ENCODE measurements around the gene HOXB4.

Gene HOXB4

DNA sequence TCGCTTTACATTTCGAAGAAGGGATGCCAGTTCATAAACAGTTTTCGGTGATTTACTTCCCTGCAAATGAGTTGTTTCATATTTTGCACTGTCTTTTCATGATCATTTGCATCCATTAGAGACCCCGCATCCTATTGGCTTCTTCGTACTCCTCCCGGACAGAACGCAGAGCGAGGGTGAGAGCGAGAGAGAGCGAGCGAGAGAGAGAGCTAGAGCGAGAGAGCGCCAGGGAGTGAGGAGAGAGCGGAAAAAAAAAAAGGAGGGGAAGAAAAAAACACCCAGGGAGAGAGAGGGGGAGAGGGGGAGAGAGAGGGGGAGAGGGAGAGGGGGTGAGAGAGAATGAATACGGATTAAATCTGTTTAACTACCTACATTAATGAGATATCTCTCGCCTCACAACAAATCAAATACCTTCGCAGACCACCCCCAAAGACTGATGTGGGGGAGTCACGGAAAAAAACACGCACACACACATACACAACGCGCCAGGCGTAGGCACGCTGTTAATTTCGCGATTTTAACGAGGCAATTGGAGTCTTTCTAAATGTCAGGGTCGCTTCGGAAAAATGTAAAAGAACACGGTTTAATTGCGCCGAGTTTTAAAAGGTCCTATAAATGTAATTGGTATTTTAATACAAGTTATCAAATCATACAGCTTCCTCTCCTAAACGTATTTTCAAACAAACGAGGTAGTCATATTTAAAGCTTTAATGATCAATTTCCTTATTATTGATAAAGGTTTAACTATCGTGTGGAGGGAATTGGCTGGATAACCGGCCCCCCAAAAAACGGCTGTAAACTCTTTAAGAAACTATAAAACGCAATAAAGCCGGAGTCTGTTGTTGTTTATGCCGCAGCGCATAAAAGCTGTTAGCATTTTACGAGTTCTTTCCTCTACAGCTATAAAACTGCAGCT is 37.2 kb upstream of the HOXB4 start, which contains the start of gene HOXB8:
HOXB8 (minus strand) TSS at position 246 of the 916 bp plus-strand sequence. CDS start 588 bp downstream, outside the sequence.
- DNase-seq = no peak

DNA sequence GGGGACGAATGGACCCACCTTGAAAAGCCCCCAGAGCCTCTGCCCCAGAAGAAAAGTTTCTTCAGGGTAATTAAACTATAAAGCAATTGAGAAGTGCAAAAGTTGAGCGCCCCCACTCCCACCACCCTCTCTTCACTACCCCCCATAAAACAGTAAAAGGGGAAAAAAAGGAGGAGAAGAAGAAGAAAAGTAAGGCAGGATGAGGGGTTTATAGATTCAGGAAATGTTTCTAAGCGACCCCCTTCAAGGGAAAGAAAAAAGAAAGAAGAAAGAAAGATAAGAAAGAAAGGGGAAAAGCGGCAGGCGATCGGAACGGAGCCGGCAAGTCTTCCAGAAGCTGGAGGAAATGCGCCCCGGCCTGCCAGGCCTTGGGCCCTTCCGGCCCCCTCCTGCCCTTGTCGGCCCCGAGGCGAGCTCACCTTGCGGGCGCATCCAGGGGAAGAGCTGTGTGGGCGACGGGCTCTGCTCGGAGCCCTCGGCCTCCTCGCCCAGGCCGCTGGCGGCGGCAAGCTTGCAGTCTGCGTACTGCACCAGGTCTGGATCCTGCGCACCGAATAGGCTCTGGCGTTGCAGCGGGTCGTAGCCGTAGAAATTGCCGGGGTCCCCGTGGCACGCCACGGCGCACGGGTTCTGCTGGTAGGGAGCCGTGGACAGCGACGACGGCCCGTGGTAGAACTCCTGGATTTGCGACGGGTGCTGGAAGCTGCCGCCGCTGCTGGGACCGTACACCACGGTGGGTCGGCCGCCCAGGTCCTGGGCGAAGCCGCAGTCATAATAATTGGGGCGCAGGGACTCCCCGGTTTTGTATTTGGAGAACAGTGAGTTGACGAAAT is 35.9 kb upstream of the HOXB4 start:
- DNase-seq = peak; percentile 38

DNA sequence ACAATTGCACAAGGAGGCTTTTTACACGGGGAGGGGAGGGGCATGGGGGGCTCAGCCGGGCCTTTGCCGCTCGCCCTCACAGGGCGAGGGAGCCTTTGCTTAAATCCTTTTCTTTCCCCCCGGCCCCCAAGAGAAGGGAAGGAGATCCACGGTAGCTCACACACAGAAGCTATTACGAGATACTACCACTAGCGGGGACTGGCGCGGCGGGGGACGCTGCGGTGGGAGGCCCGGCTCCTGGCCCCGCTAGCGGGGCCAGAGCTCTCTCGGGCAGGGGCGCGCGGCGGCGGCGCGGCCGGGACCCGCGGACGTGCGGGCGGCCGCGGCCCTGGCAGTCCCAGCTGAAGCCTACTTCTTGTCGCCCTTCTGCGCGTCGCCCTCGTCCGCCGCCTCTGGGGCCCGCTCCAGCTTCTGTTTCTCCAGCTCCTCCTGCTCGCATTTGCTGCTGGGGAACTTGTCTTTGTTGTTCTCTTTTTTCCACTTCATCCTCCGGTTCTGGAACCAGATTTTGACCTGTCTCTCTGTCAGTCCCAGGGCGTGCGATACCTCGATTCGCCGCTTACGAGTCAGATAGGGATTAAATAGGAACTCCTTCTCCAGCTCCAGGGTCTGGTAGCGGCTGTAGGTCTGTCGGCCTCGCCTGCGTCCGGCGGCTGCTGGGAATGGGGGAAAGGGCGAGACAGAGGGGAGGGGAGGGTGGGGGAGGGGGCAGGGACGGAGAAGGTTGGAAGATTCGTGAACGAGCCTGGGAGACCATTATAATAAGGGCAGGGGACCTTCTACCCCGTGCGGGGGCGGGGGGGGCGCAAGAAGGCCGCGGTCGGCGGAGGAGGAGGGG is 34.9 kb upstream of the HOXB4 start:
- DNase-seq = peak; percentile 55

DNA sequence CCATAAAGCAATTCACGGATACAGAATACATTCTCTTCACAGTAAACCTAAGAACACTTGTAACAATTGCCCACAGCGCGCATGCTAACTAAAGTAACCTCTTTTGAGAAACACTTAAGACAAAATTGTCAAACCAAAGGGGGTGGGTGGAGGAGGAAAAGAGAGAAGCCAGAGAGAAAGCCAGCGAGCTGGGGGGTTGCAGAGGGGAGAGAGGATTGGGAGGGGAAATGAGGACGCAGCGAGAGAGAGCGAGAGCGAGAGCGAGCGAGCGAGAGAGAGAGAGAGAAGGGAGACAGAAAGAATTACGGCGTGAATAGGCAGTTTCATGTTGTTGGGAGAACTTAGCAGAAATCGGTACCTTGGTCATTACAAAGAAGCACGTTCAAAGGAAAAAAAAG is 34.3 kb upstream of the HOXB4 start:
- DNase-seq = no peak

DNA sequence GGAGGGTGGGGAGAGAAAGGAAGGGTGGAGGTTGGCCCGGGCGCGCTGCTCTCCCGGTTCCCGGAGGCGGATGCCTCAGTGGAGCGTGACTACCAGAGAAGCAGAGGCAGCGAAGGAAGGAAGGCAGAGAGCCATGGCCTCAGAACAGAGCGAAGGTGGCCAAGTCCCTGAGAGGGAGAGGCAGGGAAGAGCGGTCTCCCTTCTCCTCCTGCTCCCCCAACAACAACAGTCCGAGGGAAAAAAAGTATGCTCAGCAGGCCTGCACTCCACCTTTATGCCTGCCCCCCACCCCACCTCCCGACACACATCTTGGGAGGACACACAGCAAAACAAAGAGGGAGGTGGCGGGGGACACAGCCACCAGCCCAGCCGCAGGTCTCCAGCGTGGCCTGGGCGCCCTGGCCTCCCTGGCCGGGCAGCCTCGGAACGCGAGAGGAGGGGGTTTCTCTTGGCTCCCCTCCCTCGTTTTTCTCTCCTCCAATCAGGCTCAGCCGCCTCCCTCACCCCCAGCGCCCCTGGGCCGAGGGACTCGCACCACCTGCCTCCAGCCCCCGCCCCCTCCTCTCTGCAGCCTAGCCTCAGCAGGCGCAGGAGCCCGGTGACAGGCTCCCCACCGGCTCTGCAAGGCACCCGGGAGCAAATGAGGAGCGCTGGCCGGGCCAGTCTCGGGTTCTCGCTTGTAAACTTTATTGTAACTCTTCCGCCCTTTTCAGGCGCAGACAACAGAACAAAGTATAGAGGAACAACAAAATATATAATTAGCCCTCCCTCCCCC is 33.7 kb upstream of the HOXB4 start:
- DNase-seq = no peak

DNA sequence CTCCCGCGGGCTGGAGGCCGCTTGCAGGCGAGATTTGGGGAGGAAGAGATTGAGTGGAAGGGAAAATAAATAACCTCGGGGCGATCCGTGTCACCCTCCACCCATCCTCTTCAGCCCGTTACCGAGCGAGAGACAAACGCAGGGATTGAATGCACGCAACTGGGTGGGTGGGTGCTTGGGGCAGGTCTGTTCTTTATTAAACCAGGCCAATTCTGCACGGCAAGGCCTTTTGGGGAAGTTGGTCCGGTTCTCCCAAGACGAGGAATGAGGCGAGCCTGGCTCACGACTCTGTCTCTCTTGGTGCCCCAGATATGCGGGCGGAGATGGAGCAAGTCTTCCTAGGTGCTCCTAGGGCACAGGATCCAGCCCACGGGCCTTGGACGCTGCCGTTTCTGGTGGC is 33.1 kb upstream of the HOXB4 start:
- no peak for DNase-seq

DNA sequence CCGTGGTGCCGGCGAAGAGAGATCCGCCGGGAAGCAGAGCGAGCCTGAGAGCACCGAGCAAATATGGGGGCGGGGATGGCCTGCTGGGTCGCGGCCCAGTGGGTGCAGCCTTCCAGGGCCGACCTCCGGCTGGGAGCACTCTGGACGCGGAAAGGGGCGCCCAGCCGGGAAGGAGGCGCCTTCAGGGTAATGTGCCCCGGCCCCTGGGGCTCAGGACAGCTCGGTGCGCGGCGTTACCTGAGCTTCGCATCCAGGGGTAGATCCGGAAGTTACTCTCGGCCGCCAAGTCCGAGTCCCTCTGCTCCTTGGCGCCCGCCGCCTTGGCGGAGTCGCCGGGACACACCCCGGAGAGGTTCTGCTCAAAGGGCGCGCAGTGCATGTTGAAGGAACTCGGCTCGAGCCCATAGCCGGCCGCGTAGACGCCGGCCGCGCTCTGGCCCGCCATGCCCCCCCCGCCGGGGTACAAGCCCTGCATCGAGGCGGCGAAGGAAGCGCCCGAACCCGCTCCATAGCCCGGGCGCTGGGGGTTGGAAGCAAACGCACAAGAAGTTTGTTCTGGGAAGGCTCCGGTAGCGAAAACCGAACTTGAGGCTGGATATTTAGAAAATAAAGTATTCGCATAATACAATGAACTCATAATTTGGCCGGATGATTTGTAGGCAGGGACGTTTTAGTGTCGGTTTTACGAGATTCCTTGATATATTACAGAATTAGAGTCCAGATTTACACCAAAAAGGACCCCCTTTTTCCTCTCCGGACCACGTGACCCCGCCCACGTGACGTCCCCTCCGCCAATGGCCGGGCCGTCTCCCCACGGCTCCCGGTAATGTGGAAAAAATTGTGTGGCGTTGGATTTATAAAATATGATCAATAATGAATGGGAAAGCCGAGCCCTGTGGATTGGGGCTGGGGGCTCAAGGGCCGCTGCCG is 32.4 kb upstream of the HOXB4 start, which contains the start of gene HOXB7:
HOXB7 (minus strand) TSS at position 736 of the 930 bp plus-strand sequence; CDS start at position 637, 99 bp downstream.
- DNase-seq = peak; percentile 72

DNA sequence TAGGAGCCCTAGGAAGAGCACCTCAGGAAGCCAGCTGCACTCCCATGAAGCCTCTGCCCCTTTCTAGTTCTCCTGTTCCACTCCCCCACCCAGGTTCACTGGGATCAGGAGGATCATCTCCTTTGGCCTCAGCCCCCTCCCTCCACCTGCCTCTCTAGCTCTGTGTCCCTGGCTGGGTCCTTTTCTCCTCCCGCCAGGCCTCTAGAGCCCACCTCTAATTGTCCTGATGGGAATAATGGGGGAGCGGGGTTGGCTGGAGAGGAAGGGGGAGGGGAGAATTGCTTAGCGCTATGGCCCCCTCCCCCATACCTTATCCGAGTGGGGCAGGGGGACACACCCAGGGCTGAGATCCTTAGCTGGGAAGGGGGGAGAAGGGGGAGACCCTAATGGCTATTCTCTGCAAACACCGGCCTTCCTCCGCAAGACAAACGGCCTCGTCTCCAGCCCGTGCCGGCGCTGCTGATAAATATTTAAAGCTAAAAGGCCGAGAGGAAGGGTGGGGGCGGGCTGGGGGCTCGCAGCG is 31.7 kb upstream of the HOXB4 start:
- DNase-seq = no peak

DNA sequence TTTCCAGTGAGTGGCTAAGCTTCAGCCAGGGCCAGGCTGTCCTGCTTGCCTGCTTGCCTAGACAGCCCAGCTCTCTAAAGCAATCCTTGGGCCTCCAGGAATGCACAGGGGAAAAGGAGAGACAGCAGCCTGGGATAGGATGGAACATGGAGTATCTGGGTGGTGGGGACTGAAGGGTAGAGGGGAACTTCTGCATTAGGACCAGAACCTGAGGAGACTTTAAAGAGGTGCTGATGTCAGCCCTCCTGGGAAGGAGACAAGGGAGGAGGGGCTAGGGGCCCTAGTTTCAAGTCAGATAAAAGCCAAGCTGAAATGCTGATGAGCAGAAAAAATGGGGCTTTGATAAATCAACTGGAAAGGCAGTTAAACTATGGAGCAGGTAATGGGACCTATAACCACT is 30.9 kb upstream of the HOXB4 start:
- DNase-seq = no peak

DNA sequence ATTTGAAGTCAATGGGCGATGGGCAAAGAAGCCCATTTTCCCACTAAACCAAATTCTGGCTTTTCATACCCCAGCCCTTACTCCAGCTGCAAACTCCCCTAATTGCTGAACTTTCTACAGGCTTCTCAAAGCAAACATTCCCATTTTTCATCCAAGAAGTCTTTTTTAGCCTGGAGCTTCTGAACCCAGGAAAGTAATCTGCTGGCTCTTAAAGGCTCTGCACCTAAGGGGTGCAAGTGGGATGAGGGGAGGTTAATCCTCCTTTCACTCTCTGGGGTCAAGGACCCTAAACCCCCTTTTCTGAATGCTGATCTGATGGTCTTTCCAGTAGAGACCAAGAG is 30.3 kb upstream of the HOXB4 start:
- DNase-seq = no peak

DNA sequence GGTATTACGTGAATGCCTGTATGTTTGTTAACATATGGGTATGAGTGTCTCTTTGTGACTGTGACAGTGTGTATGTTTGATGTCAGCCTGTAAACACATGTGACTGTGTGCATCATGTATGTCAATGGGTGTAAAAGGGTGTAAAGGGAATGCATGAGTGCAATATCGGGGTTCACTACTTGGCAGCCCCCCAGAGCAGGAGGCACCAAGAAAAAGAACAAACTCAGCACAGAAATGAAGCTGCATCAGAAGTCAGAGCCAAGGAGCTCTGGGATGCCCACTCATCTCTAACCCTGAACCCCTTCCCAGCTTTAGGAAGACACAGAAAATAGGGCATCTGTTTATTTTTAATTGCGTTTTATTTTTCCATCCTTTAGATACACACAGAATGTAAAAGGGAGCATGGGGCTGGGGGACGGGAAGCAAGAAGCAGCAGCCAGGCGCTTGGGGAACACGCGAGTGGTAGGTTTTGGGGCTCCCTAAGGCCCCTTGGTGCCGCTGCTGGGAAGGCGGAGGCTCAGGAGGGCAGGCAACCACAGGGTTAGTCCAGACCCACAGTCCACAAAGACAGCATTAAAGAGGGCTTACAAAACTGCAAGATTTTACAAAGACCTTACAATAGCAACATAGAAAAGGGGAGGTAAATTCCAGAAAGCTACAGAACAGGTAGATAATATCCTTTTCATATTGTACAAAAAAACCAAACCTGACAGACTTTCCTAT is 28.9 kb upstream of the HOXB4 start:
- no peak for DNase-seq

DNA sequence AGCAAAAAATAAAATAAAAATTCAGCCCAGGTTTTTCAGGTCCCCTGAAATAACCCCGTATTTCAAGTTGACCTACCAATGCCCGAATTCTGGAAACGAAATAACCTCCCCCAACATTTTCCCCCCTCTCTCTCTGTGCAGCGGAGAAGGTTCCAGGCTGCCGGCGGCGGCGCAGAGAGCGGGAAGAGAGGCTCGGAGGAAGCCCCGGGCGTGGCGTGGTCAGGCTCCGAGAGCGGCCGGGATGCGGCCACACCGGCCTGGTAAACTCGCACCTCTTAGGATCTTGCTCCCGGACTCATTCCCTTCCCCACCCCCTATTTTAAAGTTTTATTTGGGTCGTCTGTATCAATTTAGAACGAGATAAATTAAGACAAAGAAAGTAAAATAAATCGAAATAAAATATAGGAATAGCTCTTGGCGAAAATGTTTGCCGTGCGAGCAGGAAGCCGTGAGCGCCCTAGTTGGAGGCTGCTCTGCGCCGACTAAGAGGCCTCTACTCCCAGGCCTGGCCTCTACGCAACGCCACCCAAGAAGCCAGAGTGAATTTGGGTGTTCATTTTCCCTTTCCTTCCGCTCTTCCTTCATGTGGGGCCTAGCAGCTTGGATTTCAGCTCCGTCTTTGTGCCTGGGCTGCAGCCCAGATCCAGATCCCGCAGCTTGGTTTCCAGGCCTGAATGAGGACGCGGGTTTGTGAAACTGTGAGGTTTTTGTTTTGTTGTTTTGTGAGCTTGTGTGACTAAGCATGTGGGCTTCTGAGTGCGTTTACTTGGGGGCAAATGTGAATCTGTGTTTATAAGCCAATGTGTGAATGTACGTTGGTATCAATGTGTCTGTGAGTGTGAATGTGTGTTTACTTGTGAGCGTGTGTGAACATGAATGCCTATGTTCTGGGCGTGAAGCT is 28.1 kb upstream of the HOXB4 start:
- no peak for DNase-seq

DNA sequence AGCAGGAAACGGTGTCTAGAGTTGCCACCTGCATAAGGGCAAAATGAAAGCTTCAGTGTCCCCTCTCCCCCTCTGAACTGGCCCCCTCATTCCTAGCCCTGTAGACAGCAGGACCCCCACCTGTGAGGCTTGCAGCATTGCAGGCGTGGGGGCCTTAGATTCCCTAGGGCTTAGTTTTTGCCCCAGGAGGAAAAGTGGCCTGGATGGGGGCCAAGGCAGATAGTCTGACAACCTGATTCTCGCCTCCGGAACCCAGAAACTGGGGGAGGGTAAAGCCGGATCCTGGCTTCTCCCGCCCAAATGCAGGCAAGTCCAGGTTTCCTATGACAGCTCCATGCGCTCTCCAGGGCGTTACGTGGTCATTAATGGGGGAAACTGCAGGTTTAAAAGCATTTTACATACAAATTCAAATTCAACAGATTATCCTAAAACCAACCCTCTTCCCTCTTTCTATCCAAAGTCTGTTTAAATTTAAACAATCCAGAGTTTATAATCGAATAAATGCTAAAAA is 27.3 kb upstream of the HOXB4 start:
- no peak for DNase-seq

DNA sequence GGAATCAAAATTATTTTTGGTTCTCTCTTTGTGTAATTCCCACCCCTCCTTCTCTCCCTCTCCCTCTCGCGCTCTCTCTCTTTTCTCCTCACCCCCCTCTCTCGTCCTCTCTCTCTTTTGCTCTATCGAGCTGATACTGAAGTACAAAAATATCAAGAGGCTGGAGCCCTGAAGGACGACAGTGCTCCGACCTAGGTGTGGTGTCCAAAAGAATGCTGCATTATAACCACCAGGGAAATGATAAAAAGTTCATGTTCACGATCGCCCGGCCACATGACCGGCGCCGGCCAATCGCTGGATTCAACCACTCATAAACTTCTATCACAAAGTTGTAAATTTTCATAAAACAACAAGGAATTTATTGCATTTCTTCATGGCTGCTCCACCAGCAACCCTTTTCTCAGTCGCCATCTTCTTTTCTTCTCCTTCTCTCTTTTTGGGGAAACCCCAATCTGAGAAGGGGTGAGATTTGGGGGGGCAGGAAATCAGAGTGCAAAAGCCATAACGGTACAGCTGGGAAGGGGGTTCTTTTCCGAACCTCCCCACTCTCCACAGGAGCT is 26.7 kb upstream of the HOXB4 start, which contains the start of gene HOXB6:
HOXB6 (minus strand) TSS at position 217 of the 560 bp plus-strand sequence. CDS start 6,836 bp downstream, outside the sequence.
- no peak for DNase-seq

DNA sequence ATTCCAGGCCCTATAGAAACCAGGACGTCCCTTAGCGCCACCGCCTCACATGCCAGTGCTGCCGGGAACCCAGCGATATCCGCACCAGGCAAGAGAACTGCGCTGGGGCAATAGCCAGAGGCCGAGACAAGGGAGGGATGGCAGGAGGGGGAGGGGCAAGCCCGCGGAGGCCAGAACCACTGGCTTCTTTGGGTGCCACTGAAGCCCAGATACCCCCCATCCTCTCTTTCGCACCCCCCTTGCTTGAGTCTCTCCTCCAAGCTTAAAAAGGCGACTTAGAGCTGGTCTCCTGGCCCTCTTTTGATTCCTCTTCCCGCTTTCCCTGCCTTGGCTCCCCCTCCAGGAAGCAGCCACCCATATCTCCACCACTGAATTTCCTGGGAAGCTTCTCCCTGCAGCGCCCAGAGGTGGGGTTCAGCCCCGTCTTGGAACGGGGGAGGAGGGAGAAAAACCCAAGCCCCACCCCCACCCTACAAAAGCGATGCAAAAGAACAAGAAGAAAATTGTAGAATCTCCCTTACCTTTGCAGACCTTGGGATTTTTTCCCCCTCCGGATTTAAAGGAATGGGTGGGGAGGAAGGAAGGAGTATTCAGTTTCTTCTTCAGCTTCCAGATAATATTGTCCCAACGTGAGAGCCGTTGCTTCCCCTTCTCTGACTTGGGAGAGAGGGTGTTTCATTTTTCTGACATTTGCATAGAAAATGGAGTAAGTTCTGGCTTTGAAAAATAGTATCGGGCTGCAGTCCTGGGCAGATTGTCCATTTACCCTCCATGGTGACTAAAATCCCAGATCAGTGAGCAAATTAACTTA is 26.0 kb upstream of the HOXB4 start:
- no peak for DNase-seq

DNA sequence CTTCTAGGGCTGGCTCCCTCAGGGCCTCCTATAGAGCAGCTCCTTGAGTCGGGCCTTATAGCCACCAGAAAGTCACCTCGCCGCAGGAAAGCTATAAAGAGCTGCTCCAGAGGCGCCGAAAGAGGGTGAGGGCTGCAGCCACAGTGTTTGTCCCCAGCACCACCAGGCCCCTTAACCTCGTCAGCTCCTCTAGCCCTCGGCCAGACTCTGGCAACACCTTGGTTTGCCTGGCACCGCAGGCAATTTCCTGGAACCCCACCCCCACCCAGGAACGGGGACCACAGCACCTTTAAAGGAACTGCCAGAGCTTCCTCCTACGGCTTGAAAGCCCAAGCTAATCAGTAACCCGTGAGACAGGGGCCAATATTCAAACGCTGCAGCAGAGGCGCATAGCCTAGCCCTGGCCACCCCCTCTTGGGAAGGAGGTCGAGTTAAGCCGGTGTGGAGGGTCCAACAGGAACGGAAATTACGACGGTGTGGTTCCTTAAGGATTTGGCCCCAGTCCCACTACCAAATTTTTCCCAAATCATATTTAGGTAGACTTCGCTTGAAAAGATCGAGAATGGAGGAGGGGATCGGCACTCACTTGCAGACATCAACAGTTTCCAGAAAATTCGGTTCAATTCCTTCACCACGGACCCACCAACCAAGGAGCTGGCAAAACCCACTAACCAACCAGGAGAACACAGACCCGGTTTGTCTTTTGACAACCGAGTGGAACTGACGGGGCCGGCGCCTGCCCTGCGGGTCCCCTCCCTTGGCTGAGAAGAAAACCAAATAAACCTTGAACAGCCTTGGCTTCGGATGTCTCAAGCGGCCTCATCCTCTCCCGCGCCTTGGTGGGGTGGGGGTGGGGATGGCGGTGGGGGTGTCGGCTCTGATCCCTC is 23.6 kb upstream of the HOXB4 start:
- DNase-seq = no peak
